Central memory CD4-positive, alpha-beta T cell (primary cell): Measurements from ENCODE around the gene ADGRB3.

ENCODE experiments used
- DNase-seq: peaks from one replicate; pipeline ENCODE4 v3.0.0; 2022

The ADGRB3 gene

GRCh38 chr6:68709882-68710281 lies 74.8 kb downstream of the ADGRB3 start:
- no peak for DNase-seq

- DNase-seq = no peak
Observed at GRCh38 chr6:68710496-68710895, 75.4 kb downstream of the ADGRB3 start.

GRCh38 chr6:68710916-68711315 lies 75.8 kb downstream of the ADGRB3 start:
- DNase-seq = no peak

- DNase-seq = no peak
Observed at GRCh38 chr6:68711386-68712000, 76.4 kb downstream of the ADGRB3 start.

GRCh38 chr6:68716620-68717019 lies 81.5 kb downstream of the ADGRB3 start:
- DNase-seq = no peak

- no peak for DNase-seq
Observed at GRCh38 chr6:68718385-68719073, 83.4 kb downstream of the ADGRB3 start.

GRCh38 chr6:68719761-68720160 lies 84.7 kb downstream of the ADGRB3 start:
- DNase-seq = no peak

GRCh38 chr6:68722891-68723527 lies 87.9 kb downstream of the ADGRB3 start:
- DNase-seq = no peak

- no peak for DNase-seq
Observed at GRCh38 chr6:68724060-68724459, 89.0 kb downstream of the ADGRB3 start.

GRCh38 chr6:68726337-68726736 lies 91.3 kb downstream of the ADGRB3 start:
- no peak for DNase-seq

GRCh38 chr6:68726992-68727391 lies 91.9 kb downstream of the ADGRB3 start:
- no peak for DNase-seq

GRCh38 chr6:68727699-68728098 lies 92.6 kb downstream of the ADGRB3 start:
- DNase-seq = no peak

- DNase-seq = no peak
Observed at GRCh38 chr6:68728159-68728979, 93.3 kb downstream of the ADGRB3 start.

- DNase-seq = no peak
Observed at GRCh38 chr6:68729377-68729903, 94.4 kb downstream of the ADGRB3 start.

- no peak for DNase-seq
Observed at GRCh38 chr6:68730291-68731054, 95.4 kb downstream of the ADGRB3 start.

- DNase-seq = no peak
Observed at GRCh38 chr6:68732423-68732822, 97.3 kb downstream of the ADGRB3 start.

GRCh38 chr6:68735866-68736265 lies 100.8 kb downstream of the ADGRB3 start:
- no peak for DNase-seq

- no peak for DNase-seq
Observed at GRCh38 chr6:68737061-68737460, 102.0 kb downstream of the ADGRB3 start.

- DNase-seq = no peak
Observed at GRCh38 chr6:68738039-68738438, 103.0 kb downstream of the ADGRB3 start.

- DNase-seq = no peak
Observed at GRCh38 chr6:68740828-68741500, 105.9 kb downstream of the ADGRB3 start.

- no peak for DNase-seq
Observed at GRCh38 chr6:68741501-68742386, 106.7 kb downstream of the ADGRB3 start.
